GM21529 (cell line): ENCODE results near the gene SEC11A.

Experiments used
- ATAC-seq: cut with Tn5 transposase; IDR thresholded peaks from one replicate; pipeline ENCODE4 v1.9.1; 2021; ENCODE audit not compliant: unreplicated experiment

SEC11A gene

DNA sequence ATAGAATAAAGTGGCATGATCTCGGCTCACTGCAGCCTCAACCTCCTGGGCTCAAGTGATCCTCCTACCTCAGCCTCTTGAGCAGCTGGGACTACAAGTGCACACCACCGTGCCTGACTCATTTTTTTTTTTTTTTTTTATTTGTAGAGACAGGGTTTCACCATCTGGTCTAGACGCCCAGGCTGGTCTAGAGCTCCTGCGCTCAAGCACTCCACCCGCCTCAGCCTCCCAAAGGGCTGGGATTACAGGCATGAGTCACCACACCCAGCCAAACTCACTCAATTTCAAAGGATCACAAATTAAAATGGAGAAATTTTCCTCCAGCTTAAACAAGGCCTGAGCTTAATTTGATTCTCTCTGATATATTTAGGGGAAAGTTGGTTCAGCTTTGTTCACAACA, 30.6 kb downstream of the SEC11A start:
- no peak for ATAC-seq

DNA sequence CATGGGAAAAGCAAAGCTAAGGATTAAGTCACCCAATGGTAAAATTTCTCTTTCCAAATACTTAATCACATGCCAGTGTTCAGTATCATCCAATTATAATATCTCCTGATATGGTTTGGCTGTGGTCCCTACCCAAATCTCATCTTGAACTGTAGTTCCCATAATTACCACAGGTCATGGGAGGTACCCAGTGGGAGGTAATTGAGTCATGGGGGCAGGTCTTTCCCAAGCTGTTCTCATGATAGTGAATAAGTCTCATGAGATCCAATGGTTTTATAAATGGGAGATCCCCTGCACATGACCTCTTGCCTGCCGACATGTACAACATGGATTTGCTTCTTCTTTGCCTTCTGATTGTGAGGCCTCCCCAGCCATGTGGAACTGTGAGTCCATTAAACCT, 31.8 kb downstream of the SEC11A start:
- ATAC-seq, result no peak

DNA sequence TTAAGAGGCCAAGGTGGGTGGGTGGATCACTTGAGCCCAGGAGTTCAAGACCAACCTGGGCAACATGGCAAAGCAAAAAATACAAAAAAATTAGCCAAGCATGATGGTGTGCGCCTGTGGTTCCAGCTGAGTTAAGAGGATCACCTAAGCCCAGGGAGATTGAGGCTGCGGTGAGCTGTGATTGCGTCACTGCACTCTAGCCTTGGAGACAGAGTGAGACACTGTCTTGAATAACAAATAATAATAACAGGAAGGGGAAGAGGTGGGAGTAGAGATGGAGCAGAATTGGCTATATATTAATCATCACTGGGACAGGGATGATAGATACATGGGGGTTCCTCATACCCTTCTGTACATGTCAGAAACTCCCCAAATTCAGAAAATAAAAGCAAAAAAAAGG, 34.1 kb downstream of the SEC11A start:
- ATAC-seq, result peak; percentile 47

DNA sequence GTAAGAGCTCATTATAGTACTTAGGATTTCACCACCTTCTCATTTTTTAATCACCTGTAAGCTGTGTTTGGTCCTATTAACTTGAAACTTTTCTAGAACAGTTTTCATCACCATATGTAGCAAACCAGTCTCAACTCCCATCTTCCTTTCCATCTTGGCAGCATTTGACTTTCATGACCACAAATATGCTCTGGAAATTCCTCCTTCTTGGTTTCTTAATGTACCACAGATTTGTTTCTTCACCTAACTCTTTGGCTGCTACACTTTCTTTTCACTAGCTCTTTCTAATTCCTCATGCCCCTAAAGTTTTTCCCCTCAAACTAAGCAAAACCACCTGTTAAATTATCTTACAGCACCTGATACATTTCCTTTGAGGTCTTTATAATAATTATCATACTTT, 44.7 kb downstream of the SEC11A start:
- ATAC-seq, result no peak

DNA sequence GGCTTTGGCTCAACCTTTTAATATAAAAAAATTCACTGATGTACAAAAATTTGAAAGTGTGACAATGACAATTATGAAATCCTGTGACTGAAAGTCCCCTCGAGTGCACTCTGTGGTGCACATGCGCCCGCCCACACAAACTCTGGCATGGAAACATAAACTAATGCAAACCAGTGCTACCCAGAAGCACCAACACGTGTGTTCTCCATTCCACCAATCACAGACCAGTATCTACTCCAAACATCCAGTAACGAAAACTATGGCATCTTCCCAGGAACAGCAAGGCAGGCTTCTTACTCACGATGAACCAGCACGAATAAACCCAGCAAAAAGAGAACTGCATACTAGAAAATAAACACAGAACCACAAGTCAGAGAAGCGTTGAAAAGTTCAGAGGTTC, 46.2 kb downstream of the SEC11A start:
- ATAC-seq, result no peak

DNA sequence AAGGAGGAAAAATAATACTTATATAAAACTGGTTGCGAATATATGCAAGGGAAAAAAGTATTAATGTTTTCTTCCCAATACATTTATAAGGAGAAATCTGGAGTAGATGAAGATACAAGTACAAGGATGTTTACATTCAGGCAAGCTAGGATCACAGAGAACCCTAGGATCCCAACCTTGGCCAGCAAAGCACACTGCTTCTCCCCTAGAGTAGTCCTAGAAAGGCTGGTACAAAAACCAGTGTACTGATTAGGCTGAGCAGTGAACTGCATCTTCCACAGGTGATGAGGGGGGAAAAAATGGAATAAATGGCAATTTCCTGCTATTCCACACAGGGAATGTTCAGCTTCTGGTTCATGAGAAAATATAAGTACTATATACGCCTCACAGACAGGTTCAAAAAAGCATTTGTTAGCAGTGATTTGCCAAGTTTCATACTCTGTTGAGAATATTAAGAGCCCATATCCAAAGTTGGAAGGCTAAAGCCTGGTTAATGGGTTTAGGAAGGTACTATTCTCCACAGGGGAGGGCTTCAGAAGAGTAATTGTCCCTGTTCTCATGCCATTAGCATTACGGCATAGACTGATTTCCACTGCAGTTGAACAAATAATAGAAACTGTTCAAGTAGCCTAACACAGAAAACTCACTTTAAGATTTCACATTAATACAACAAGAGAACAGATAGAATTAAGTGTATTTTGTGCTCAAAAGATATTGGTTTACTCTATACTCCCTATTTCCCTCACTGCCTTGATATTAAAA, 47.5 kb downstream of the SEC11A start:
- ATAC-seq, result no peak

DNA sequence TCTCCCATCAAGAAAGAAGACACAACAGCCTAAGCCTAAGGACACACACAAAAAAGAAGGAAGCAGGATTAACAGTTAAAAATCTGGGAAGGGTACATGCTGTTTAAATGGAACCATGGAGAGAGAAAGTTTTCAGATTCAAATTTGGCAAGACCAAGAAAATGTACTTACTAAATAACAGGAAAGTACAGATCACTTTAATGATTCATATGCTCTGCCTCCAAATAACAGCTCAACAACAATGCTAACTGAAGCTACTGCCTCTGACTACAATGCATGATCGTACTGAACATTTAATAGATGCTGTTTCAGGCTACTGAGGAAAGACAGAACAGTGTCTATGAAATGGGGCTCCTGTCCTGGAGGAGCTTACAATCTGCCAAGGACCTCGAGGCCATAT, 49.6 kb downstream of the SEC11A start:
- no peak for ATAC-seq

DNA sequence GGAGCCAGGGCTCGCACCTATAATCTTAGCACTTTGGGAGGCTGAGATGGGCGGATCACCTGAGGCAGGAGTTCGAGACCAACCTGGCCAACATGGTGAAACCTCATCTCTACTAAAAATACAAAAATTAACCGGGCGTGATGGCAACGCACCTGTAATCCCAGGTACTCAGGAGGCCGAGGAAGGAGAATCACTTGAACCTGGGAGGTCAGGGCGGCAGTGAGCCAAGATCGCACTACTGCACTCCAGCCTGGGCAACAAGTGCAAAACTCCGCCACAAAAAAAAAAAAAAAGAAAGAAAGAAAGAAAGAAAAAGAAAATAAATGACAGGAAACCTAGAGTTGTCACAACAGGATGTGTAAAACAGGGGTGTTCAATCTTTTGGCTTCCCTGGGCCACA, 54.9 kb downstream of the SEC11A start:
- no peak for ATAC-seq

DNA sequence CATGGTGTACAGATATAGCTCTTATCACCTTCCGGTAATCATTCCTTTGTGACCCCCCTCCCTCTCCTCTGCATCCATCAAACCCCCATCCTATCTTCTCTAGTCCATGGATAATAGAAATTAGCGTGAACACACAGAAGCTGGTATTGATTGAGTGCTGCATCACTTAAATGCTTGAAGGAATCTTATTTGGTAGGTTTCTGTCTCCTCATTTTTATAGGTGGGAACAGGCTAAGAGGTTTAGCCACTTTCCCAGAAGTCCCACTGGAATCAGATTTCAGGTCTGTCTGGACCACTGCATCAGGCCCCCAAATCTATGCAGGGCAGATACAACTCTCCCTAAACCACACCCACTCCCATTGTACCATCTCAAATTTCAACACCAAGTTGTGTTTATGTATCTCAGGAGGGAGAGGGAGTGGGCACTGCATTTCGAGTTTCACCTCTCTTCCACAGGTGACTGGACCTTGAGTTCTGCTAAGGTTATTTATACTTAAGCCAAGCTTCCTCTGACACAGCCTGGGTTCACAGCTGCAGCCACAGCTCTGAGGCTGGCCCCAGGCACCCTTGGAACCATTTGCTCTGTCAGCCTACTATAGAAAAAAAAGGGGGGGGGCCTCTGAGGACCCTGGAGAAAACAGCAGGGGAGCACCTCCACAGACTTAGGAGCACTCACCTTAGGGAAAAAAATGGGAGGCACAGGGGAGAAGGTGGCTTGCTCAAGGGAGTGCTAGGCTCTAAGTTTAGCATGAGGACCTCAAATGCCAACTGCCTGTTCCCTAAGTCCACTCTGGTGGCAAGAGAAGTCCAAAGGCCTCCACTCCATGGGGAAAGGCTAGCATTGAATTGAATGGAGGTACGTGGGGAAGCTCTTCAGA, 55.8 kb downstream of the SEC11A start:
- ATAC-seq, result no peak

DNA sequence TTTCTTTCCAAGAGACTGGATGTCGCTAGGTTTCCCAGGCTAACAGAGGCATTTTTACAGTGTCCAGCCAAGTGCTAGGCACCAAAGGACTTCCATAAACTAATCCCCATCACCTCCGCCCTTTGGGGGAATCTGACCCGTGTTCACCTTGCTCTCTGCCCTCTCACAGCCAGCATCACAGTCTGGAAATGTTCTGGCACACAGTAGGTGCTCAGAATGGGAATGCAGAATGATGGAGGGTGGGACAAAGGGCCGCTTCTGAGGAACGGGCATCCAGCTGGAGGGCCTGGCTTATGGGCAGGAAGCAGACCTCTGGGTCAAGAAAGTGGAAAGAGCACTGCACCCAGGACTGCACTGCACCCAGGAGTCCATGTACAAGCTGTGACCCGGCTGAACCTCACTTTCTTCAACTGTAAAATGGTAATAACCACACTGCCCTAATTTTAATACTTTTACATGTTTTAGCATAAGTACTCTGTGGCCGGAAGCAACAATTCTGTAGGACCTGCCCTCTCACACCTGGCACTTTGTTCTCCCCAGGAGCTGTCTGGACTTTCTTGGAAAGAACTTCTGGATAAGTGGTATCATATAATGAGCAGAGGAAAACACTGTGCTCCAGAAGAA, 57.0 kb downstream of the SEC11A start:
- ATAC-seq, result no peak

DNA sequence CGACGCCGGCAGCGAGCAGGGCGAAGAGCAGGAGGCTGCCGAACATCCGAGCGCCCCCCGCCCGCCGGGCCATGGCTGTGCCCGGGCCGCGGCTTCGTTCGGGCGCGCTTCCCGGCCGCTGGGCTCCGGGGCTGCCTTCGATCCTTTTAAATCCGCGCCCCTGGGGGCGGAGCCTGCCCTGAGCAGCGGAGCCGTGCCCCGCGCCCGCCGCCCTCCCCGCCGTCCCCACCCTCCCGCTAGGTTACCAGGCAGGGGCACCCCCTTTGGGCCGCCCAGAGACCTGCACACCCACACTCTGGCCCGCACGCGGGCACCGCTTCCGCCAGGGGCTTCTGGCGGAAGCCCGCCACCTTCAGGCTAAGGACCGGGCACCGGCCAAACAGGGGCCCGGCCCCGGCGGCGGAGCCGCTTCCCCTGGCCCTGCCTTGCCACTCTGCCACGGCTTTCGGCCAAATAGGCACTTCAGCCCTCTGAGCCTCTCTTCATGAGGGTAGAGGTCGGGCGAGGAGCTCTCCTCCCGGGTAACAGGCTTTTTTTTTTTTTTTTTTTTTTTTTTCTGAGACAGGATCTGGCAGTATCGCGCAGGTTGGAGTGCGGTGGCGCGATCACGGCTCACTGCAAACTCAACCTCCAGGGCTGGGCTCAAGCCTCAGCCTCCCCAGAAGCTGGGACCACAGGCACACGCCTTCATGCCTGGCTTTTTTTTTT, 57.7 kb downstream of the SEC11A start, which contains the start of gene NMB:
TSS of gene NMB (minus strand) at position 120 of the 708 bp plus-strand sequence. CDS start at position 73, 47 bp downstream.
- ATAC-seq, result peak; percentile 59

DNA sequence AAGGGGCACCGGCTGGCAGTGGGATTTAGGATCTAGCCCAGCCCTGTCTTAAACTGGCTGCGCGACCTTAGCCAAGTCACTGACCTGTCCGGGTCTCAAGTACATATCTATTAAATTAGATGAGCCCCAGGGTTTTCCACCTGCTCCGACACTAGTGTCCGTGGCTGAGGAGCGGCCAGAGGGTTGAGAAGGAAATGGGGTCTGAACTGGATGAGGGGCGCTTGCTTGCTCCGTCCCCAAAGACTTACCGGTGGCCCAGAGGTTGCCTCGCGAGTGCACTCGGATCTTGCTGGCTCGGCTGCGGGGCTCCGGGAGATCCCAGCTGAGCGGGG, 58.2 kb downstream of the SEC11A start:
- no peak for ATAC-seq

DNA sequence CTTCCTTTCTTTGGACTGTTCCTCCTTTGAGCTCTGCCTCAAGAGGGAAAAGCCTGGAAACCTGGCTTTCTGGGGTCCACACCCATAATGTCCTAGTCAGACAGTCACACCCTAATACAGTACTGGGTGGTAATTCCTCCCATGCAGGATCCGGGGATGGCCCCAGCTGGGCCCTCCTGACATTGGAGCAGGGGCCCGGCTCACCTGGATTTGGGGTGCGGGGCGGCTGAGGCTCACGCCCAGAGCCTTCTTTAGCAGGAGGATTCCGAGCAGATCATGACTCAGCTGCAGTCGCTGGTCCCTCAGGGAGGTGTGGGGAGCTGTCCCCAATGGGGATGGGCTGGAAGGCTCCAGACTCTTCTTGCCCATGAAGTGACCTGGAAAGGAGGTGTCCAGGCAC, 59.0 kb downstream of the SEC11A start:
- ATAC-seq, result no peak

DNA sequence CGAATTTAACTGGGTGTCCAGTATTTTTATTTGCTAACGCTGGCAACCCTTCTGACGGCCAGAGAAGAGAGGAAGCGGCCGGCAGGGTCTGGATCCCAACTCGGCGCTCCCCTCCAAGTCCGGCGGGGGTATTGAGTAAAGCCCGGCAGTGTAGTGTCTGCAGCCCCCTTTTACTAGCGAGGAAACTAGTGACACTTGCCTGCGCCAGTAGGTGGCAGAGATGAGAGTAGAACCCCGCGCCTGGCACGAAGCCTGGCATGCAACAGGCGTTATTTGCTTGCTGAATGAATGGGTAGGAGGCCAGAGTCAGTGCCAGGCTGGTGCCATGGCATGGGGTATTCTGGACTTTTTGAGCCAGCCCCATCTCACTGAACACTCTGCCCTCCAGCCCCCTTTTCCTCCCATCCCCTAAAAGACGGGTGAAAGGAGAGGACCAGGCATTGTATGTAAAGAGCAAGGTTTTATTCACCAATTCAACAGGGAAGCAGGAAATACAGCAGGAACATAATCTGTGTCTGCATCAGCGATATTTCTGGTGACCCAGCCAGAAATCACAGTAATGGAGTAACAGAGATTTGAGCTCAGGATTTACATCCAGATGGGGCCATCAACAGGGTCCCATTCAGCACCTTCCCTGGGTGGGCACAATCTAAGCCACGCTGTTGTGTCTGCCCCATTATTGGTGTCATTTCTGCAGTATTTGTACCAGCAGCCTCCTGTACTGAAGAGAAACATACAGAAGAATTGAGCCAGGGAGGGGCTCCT, 61.1 kb downstream of the SEC11A start:
- ATAC-seq, result peak; percentile 36

DNA sequence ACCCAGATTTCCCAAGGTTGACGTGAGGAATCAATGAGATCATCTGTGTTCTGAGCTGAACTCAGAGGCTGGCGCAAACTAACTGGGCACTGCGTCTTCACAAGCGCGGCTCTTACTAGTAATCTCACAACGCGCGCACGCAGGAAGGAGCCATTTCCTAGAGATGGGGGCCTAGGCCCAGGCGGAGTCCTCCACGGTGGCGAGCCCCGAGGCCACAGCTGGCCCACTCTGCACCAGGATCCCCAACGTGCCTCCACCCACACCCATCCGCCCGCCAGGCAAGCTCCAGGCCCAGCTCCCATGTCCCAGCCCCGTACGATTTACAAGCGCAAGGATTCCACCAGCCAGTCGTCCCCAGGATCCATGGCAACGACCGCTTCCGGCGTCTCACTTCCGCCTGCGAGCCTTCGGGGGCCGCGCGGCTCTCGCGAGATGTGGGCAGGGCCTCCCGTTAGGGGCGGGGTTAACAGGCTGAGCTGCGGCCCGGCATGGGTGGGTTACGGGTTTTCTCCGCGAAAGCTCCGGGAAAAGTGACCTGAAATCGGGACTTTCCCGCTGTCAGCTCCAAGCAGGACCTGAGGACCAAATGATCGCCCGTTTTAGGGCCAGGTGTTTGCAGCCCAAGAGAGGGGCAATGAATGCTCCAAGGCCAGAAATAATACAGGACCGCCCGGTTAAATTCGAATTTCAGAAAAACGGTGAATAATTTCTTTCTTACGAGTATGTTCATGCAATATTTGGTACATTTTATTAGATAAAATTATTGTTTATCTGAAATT, 61.8 kb downstream of the SEC11A start, which contains the start of gene WDR73:
TSS of gene WDR73 (minus strand) at position 374 of the 779 bp plus-strand sequence. CDS start at position 365, 9 bp downstream.
- peak; percentile 81 for ATAC-seq

DNA sequence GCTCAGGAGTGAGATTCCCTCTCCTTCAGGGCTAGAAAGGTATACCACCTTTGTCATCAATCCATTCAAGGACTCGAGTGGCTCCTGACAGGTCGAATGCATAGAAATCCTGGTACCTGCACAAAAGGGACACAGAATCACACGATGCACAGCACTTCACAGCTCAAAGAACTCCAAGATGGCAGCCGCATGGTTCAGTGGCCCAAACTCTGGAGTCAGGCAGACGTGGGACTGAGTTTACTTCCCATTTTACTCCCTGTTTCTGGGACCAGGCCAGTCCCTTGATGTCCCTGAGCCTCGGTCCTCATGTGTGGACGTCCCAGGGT, 62.4 kb downstream of the SEC11A start:
- no peak for ATAC-seq

DNA sequence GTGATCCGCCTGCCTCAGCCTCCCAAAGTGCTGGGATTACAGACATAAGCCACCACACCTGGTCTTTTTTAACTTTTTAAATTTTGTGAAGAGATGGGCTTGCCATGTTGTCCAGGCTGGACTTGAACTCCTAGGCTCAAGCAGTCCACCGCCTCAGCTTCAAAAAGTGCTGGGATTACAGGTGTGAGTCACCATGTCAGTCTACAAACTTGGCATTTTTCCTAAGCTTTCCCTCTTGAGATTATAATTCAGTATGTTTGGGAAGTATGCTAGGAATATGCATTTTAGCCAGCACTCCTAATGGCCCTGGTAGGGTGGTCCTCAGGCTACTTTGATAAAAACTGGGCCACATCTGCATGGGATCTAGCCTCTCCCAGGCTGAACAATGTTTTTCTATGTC, 66.2 kb downstream of the SEC11A start:
- ATAC-seq, result no peak

DNA sequence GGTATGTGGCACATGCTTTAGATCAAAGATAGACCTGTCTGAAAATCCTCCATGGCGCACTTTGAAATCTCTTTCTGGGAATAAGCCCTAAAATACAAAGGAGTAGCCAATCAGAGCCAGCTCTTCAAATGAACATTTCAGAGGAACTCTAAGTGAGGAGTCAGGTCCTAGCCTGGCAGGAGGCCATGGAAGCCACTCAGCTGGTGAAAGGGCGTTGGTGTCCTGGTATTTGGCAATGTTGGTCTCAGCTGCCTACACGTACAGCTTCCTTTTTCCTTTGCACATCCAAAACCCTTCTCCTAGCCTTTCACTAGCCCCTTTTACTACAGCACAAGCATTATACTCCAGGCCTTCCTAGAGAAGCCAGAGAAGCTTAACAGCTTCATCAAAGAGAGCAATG, 67.4 kb downstream of the SEC11A start:
- ATAC-seq, result no peak

DNA sequence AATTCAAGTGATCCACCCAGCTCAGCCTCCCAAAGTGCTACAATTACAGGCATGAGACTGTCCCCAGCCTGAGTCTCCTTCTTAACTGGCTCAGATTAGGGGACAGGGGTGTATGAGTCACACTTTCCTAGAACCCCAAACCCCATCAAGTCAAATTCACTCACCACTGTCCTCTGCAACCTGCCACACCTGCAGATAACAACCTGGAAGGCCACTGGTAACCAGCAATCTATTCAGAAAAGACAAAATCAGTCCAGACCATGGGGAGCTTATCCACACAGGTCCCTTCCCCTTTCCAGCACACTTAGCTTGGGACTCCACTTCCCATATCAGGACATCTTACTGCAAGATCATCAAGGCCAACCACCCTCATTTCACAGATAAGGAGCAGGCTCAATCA, 68.2 kb downstream of the SEC11A start:
- ATAC-seq, result no peak

DNA sequence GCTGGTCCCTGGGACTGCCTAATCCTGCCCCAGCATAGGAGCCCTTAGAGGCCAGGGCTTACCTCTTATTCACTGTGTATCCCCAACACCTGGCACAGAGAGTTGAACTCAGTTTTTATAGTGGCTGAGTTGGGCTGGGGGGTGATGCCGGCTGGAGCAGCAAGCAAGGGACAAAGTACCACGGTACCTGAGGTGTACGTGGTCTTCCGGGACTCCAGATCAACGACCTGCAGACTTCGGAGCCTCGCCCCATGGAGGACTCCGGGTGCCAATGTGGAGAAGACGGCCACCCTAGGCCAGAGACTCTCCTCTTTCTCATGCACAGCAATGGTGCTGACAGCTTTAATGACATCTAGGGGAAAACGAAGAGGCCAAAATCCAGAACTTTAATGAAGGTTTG, 69.9 kb downstream of the SEC11A start:
- no peak for ATAC-seq
